Uterus (tissue), 4 donors: ENCODE results near the gene PTCD3. TPM values are rescaled to one million over a fixed set of nuclear protein-coding genes. Genes with fewer than 3 reads are reported as not detected.

Experiments used
- DNase-seq, 2 donors: peaks; one replicate each; pipeline ENCODE4 v3.0.0-alpha.2; 2019 to 2020
- H3K27ac ChIP-seq, 2 donors: fragments of 200-600 bp; sonication (generic); 1 replicate in 1 of 2; 2 replicates in 1 of 2; pipeline ENCODE4 v1.5.1; 2016 to 2018
- H3K27me3 ChIP-seq, 2 donors: fragments of 200-600 bp; sonication (generic); one replicate each; pipeline ENCODE4 v1.5.1; 2018 to 2019; ENCODE audit warnings: control low read depth in 1 of 2
- H3K36me3 ChIP-seq, 2 donors: fragments of 200-600 bp; sonication (generic); one replicate each; pipeline ENCODE4 v1.5.1; 2019; ENCODE audit warnings: control low read depth in 1 of 2
- H3K4me1 ChIP-seq, 2 donors: fragments of 200-600 bp; sonication (generic); one replicate each; pipeline ENCODE4 v1.5.1; 2018 to 2019; ENCODE audit warnings: control low read depth in 1 of 2
- H3K4me3 ChIP-seq, 2 donors: fragments of 200-600 bp; sonication (generic); 1 replicate in 1 of 2; 2 replicates in 1 of 2; pipeline ENCODE4 v1.5.1; 2018 to 2019; ENCODE audit warnings: mild to moderate bottlenecking in 1 of 2
- H3K9me3 ChIP-seq, 2 donors: fragments of 200-600 bp; sonication (generic); one replicate each; pipeline ENCODE4 v1.5.1; 2019; ENCODE audit warnings: control low read depth in 1 of 2
- POLR2A ChIP-seq, 2 donors: fragments of 450-650 bp; IDR thresholded peaks; one replicate each; pipeline ENCODE4 v1.6.1; 2016; ENCODE audit warnings: antibody characterized with exemption in 2 of 2, mild to moderate bottlenecking in 1 of 2, moderate library complexity in 1 of 2
- intact Hi-C: fragments of 100-400 bp; cut with DNase I; formaldehyde crosslinking; loops from one replicate; pipeline ENCODE4 v1.15.1; 2023; ENCODE audit warnings: low total_unique reads
- total RNA-seq, 4 donors: library from RNA; depleted of rRNA in 3 of 4; stranded (reverse); fragments of >200 nt in 3 of 4; gene quantifications; one replicate each; pipeline versions ENCODE4 v1.1.0 to v1.2.4, GENCODE V29; 2014 to 2023
- TF ChIP-seq, protein P1 (sequence below), 4 experiments: fragments of 200-600 bp in 2 of 4; fragments of 450-650 bp in 2 of 4; sonication (generic) in 2 of 4; IDR thresholded peaks; one replicate each; pipeline ENCODE4 v1.5.1; 2016 to 2019; ENCODE audit warnings: antibody characterized with exemption in 4 of 4, mild to moderate bottlenecking in 2 of 4, moderate library complexity in 1 of 4
- donor health status: DM: yes; HTN: yes; CAD: no.

Gene PTCD3
- total RNA-seq, 4 donors from 2014 or later, result 87.9 to 160 (median 103) TPM

DNA sequence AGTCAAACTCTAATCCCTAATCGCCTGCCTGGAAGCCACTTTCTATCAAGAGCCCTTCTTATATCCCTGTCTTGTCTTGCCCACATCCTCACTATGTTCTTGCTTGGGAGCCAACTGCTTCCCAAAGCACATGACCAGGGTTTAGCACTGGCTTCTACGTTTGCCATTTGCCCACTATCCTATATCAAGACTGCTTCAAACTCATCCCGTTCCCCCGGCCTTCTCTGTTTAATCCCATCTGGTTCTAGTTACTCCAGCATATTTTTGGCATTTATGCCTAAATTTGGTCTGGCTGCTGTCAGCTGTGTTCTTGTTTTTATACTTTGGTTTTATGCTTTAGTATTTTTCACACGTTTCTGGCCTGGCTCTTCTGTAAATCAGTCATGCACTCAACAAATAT is 40.5 kb upstream of the PTCD3 start:
- Histone ChIP-seq H3K4me3 (no peak overlapping the region), H3K9me3 (peaks cover 0 to 3% of the 10 kb centered on the region in 2 donors), H3K4me1 (peaks cover 8 to 10% of the 10 kb centered on the region in 2 donors), H3K27ac (peak overlapping the region; percentile 82 to 84), H3K27me3 (no peaks in the 10 kb centered on the region), H3K36me3 (no peaks in the 10 kb centered on the region)
- DNase-seq, result peak in 1 of 2 donors; percentile 65
- TF ChIP-seq, protein P1, sequence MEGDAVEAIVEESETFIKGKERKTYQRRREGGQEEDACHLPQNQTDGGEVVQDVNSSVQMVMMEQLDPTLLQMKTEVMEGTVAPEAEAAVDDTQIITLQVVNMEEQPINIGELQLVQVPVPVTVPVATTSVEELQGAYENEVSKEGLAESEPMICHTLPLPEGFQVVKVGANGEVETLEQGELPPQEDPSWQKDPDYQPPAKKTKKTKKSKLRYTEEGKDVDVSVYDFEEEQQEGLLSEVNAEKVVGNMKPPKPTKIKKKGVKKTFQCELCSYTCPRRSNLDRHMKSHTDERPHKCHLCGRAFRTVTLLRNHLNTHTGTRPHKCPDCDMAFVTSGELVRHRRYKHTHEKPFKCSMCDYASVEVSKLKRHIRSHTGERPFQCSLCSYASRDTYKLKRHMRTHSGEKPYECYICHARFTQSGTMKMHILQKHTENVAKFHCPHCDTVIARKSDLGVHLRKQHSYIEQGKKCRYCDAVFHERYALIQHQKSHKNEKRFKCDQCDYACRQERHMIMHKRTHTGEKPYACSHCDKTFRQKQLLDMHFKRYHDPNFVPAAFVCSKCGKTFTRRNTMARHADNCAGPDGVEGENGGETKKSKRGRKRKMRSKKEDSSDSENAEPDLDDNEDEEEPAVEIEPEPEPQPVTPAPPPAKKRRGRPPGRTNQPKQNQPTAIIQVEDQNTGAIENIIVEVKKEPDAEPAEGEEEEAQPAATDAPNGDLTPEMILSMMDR (IDR thresholded peaks at IDR 0.05), result no peak
- no peak for TF ChIP-seq POLR2A (IDR thresholded peaks at IDR 0.05)
- intact Hi-C loops, result no loop called here

DNA sequence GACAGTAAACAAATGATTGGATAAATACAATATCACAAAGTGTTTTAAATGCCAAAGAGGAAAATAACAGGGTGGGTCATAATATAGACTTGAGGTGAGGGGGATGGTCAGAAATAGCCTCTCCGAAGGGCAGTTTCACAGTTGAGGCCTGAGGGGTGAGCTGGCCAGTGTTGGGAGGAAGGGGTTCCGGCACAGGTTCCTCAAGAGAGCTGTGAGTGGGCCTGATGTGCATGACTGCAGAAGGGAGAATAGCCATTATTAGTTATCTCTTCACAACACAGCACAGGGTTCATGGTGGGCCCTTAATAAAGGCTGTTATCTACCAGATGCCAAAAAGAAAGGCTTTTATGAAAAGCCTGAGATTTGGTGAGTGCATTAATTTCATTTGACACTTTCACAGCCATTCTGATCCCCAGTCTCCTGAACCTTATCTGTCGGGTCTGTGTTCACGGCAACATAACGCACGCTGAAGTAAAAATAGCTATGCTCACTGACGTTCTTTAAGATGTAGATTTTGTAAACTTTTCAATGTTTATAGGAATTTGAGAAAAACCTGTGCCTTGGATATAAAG is 39.9 kb upstream of the PTCD3 start:
- H3K27ac ChIP-seq, result peak overlapping the region; percentile 82 to 84
- H3K9me3 ChIP-seq, result peaks cover 0 to 3% of the 10 kb centered on the region in 2 donors
- no peaks in the 10 kb centered on the region for H3K36me3 ChIP-seq
- peaks cover 7 to 8% of the 10 kb centered on the region in 2 donors for H3K4me1 ChIP-seq
- intact Hi-C loops, result no loop called here
- no peak for TF ChIP-seq POLR2A (IDR thresholded peaks at IDR 0.05)
- TF ChIP-seq, protein P1 (IDR thresholded peaks at IDR 0.05), result no peak
- no peak for DNase-seq
- H3K4me3 ChIP-seq, result no peak overlapping the region
- no peaks in the 10 kb centered on the region for H3K27me3 ChIP-seq

DNA sequence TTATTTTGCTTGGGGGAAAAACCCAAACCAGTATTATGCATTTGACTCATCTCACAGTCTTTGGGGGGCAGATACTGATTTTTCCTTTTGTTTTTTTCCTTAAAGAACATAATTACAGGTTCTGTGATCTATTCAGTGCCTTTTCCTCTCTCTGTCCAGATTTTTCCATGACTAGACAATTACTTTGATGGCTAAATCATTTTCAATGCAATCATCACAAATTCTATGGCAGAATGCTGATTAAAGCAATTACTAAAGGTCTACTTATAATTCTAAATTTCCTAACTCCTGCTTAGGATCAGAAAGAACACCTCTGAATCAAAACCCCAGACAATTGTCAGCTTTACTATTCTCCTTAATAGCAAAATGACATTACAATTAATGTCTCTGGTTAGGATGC is 39.1 kb upstream of the PTCD3 start:
- H3K27me3 ChIP-seq, result no peaks in the 10 kb centered on the region
- H3K4me3 ChIP-seq, result no peak overlapping the region
- no peaks in the 10 kb centered on the region for H3K36me3 ChIP-seq
- no peak for DNase-seq
- peaks cover 0 to 3% of the 10 kb centered on the region in 2 donors for H3K9me3 ChIP-seq
- intact Hi-C loops, result no loop called here
- no peak for TF ChIP-seq POLR2A (IDR thresholded peaks at IDR 0.05)
- TF ChIP-seq, protein P1 (IDR thresholded peaks at IDR 0.05), result no peak
- peak overlapping the region; percentile 82 to 84 for H3K27ac ChIP-seq
- peaks cover 4 to 7% of the 10 kb centered on the region in 2 donors for H3K4me1 ChIP-seq

DNA sequence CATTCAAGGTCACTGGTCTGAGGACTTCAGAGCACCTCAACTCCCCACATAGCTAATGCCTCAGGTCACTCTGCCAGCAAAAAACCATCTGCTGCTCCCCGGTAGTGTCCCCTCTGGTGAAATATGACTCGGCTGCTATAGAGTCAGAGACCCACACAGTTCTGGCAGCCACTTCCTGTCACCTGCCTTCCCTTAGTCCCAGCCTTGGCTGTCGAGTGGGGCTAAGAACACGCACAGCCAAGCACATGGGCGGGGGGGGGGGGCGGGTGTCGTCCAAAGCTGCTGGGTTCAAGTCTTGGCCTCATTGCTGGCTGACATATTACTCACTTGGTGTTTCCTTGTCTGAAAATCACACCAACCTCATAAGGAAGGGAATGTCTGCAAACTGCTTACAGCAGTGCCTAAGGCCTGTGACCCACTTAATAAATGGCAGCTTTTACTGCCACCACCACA is 37.9 kb upstream of the PTCD3 start:
- Histone ChIP-seq H3K27me3 (no peaks in the 10 kb centered on the region), H3K4me3 (no peak overlapping the region), H3K27ac (peak overlapping the region; percentile 82 to 84), H3K9me3 (peaks cover 0 to 3% of the 10 kb centered on the region in 2 donors), H3K4me1 (peaks cover 0 to 15% of the 10 kb centered on the region in 2 donors), H3K36me3 (no peaks in the 10 kb centered on the region)
- DNase-seq, result no peak
- TF ChIP-seq, protein P1 (IDR thresholded peaks at IDR 0.05), result no peak
- no peak for TF ChIP-seq POLR2A (IDR thresholded peaks at IDR 0.05)
- intact Hi-C loops, result no loop called here

DNA sequence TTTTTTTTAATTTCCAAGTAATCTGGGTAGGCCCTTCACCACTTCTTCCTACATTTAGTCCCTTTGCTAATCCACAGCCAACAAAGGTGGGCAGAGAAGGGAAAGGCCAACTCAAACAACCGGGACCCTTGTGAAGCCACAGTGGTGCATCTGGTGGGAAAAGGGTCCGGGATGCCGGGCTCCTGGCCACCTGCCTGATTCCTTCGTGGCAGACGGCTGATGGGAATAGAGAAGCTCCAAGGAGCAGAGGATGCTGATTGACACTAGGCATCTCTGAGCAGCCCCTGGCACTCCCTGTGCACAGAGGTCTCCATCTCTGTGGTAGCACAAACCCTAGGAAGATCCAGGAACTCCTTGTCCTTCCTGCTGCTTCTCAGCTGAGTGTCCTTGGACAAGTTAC is 37.4 kb upstream of the PTCD3 start:
- peak overlapping the region; percentile 82 to 84 for H3K27ac ChIP-seq
- no peak for DNase-seq
- H3K36me3 ChIP-seq, result no peaks in the 10 kb centered on the region
- H3K4me3 ChIP-seq, result no peak overlapping the region
- peaks cover 0 to 15% of the 10 kb centered on the region in 2 donors for H3K4me1 ChIP-seq
- no peaks in the 10 kb centered on the region for H3K9me3 ChIP-seq
- H3K27me3 ChIP-seq, result no peaks in the 10 kb centered on the region
- intact Hi-C loops, result no loop called here
- TF ChIP-seq POLR2A (IDR thresholded peaks at IDR 0.05), result no peak
- TF ChIP-seq, protein P1 (IDR thresholded peaks at IDR 0.05), result no peak
